IMR-90 (cell line): ENCODE results near the gene DRD4. TPM values are rescaled to one million over a fixed set of nuclear protein-coding genes. Genes with fewer than 3 reads are reported as not detected.

Source experiments
- ATAC-seq: fragments of 200-7000 bp; cut with Tn5 transposase; 2 replicates; pipeline ENCODE4 v1.9.1; 2020; ENCODE audit warnings: low read depth, mild to moderate bottlenecking, moderate library complexity
- BruUV-seq: library from RNA; stranded (reverse); fragments of 400-500 nt; replicated peaks from 2 replicates; lab custom pipeline; 2021; lab: Mats Ljungman, UMichigan
- CTCF ChIA-PET: fragments of 300-600 bp; formaldehyde crosslinking; extraction: SDS; loops from one replicate; lab custom pipeline; 2021; ENCODE audit warnings: antibody characterized with exemption; lab: Yijun Ruan, JAX
- POLR2A ChIA-PET: fragments of 300-600 bp; sonication (Branson Sonifier 250); formaldehyde crosslinking; loops from one replicate; lab custom pipeline; 2022; ENCODE audit warnings: antibody characterized with exemption; ENCODE audit not compliant: unreplicated experiment; lab: Charles Lee
- DNase-seq: peaks from one replicate; pipeline ENCODE4 v3.0.0; 2013
- H2AFZ ChIP-seq: replicated peaks from 2 replicates; pipeline ENCODE3; 2013; ENCODE audit warnings: low read length, mild to moderate bottlenecking; ENCODE audit not compliant: poor library complexity
- H2AK5ac ChIP-seq: 2 replicates; pipeline ENCODE4 v1.6.1; 2013; ENCODE audit warnings: low read depth, low read length, inconsistent platforms
- H2AK9ac ChIP-seq: replicated peaks from 2 replicates; pipeline ENCODE3; 2013; ENCODE audit warnings: mild to moderate bottlenecking, low read depth, low read length, moderate library complexity; ENCODE audit not compliant: poor library complexity
- H2BK120ac ChIP-seq: 2 replicates; pipeline ENCODE4 v1.6.1; 2013; ENCODE audit warnings: low read depth, low read length, inconsistent platforms
- H2BK15ac ChIP-seq: 3 replicates; pipeline ENCODE4 v1.6.1; 2013; ENCODE audit warnings: low read depth, low read length, inconsistent platforms
- H2BK20ac ChIP-seq: 2 replicates; pipeline ENCODE4 v1.6.1; 2013; ENCODE audit warnings: low read depth, mild to moderate bottlenecking, inconsistent platforms, low read length, moderate library complexity
- H2BK5ac ChIP-seq: 2 replicates; pipeline ENCODE4 v1.6.1; 2013; ENCODE audit warnings: mild to moderate bottlenecking, low read depth, low read length, inconsistent platforms; ENCODE audit not compliant: poor library complexity, severe bottlenecking
- H3K14ac ChIP-seq: replicated peaks from 2 replicates; pipeline ENCODE4 v1.6.1; 2013; ENCODE audit warnings: low read depth, low read length, inconsistent platforms
- H3K18ac ChIP-seq: 2 replicates; pipeline ENCODE4 v1.6.1; 2013; ENCODE audit warnings: low read depth, low read length, control low read depth
- H3K23ac ChIP-seq: 2 replicates; pipeline ENCODE4 v1.6.1; 2013; ENCODE audit warnings: low read depth, low read length, inconsistent platforms
- H3K27ac ChIP-seq: 2 replicates; pipeline ENCODE4 v1.5.1; 2013; ENCODE audit warnings: mild to moderate bottlenecking, control low read depth, low read length; ENCODE audit not compliant: insufficient read depth
- H3K27me3 ChIP-seq: 2 replicates; pipeline ENCODE4 v1.6.1; 2013; ENCODE audit warnings: low read length; ENCODE audit not compliant: control insufficient read depth, insufficient read depth
- H3K36me3 ChIP-seq: 2 replicates; pipeline ENCODE4 v1.6.1; 2013; ENCODE audit warnings: low read length, mixed read lengths; ENCODE audit not compliant: control insufficient read depth, insufficient read depth
- H3K4ac ChIP-seq: 2 replicates; pipeline ENCODE4 v1.6.1; 2013; ENCODE audit warnings: low read depth, low read length, inconsistent platforms
- H3K4me1 ChIP-seq: 2 replicates; pipeline ENCODE4 v1.6.1; 2013; ENCODE audit warnings: low read length, mixed read lengths; ENCODE audit not compliant: control insufficient read depth, insufficient read depth
- H3K4me2 ChIP-seq: 2 replicates; pipeline ENCODE4 v1.6.1; 2013; ENCODE audit warnings: low read depth, mild to moderate bottlenecking, control low read depth, low read length, moderate library complexity
- H3K4me3 ChIP-seq: 2 replicates; pipeline ENCODE4 v1.5.1; 2013; ENCODE audit warnings: low read depth, mild to moderate bottlenecking, control low read depth, low read length, moderate library complexity; ENCODE audit not compliant: insufficient read depth
- H3K56ac ChIP-seq: 2 replicates; pipeline ENCODE4 v1.6.1; 2013; ENCODE audit warnings: low read length, inconsistent platforms; ENCODE audit not compliant: insufficient read depth; ENCODE audit errors: extremely low read depth
- H3K79me1 ChIP-seq, 2 experiments: 2 replicates each; pipeline ENCODE4 v1.6.1; 2013; ENCODE audit warnings: low read length in 2 of 2, inconsistent platforms in 1 of 2, low read depth in 1 of 2
- H3K9ac ChIP-seq: 2 replicates; pipeline ENCODE4 v1.6.1; 2013; ENCODE audit warnings: low read depth, low read length, control low read depth
- H3K9me1 ChIP-seq: 2 replicates; pipeline ENCODE4 v1.6.1; 2013; ENCODE audit warnings: low read length, inconsistent platforms; ENCODE audit not compliant: insufficient read depth
- H3K9me3 ChIP-seq: 2 replicates; pipeline ENCODE4 v1.6.1; 2013; ENCODE audit warnings: low read length; ENCODE audit not compliant: control insufficient read depth, insufficient read depth
- H4K20me1 ChIP-seq: 2 replicates; pipeline ENCODE4 v1.6.1; 2013; ENCODE audit warnings: low read length, inconsistent platforms; ENCODE audit not compliant: insufficient read depth
- H4K5ac ChIP-seq: 2 replicates; pipeline ENCODE4 v1.6.1; 2013; ENCODE audit warnings: mild to moderate bottlenecking, low read depth, low read length, control low read depth
- H4K8ac ChIP-seq, 2 experiments: 2 replicates each; pipeline ENCODE4 v1.6.1; 2013; ENCODE audit warnings: low read depth in 2 of 2, low read length in 2 of 2, control low read depth in 1 of 2, inconsistent platforms in 1 of 2
- H4K91ac ChIP-seq: 2 replicates; pipeline ENCODE4 v1.6.1; 2013; ENCODE audit warnings: low read depth, low read length, inconsistent platforms; ENCODE audit not compliant: insufficient read depth
- CHD1 ChIP-seq: IDR thresholded peaks from 2 replicates; pipeline ENCODE4 v1.6.1; 2012; ENCODE audit warnings: low read depth, low read length, improper control_type of control experiment
- WGBS, 2 experiments: methylation state at CpG; one replicate each; pipeline versions ENCODE4 v1.1.5 to v1.1.7; 2013; ENCODE audit warnings: missing lambda C conversion rate in 2 of 2; ENCODE audit not compliant: insufficient read length in 1 of 2; ENCODE audit errors: extremely low coverage in 2 of 2; 5-methylcytosine and 5-hydroxymethylcytosine counted together
- dilution Hi-C: fragments of 300-500 bp; cut with HindIII; formaldehyde crosslinking; loops from one replicate; pipeline ENCODE4 v1.14.3; 2018; ENCODE audit warnings: low sequenced_read_pairs; ENCODE audit not compliant: unreplicated experiment
- in situ Hi-C: fragments of 300-500 bp; cut with MboI; formaldehyde crosslinking; loops from 3 replicates; pipeline ENCODE4 v1.14.3; 2019; ENCODE audit warnings: low sequenced_read_pairs, inconsistent platforms, mixed read lengths
- intact Hi-C: fragments of 100-400 bp; cut with micrococcal nuclease; formaldehyde crosslinking; loops from 2 replicates; pipeline ENCODE4 v1.10.0; 2022
- polyA plus RNA-seq, 3 experiments: library from polyadenylated mRNA; depleted of rRNA; stranded (reverse); fragments of >200 nt; gene quantifications; 2 replicates each; pipeline ENCODE4 v1.2.3, GENCODE V29; 2012; ENCODE audit warnings: low replicate concordance in 1 of 3
- total RNA-seq: library from RNA; depleted of rRNA; stranded (reverse); fragments of >200 nt; gene quantifications from 2 replicates; pipeline ENCODE4 v1.2.3, GENCODE V29; 2012

DRD4 gene
- total and polyA plus RNA-seq, 2 of the 4 experiments (the other 2 are of a cell fraction) = not detected

DNA sequence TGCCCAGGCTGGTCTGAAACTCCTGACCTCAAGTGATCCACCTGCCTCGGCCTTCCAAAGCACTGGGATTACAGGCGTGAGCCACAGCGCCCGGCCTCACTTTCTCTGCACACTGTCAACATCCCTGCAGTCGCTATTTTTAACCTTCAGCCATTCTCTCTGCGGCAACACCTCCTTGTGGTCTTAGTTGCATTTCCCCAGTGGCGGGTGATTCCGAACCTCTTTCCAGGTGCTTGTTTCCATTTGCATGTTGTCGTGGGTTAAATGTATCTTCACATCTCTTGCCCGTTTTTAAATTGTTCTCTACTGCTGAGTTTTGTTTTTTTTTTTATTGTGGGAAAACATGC is 7.9 kb upstream of the DRD4 start:
- Histone ChIP-seq H2BK20ac (no peak overlapping the region), H2BK15ac (no peak overlapping the region), H3K9me1 (peaks cover 5% of the 10 kb centered on the region; the same call in 1 of the 2 replicates), H3K4me2 (no peak overlapping the region), H3K9ac (no peak overlapping the region), H3K79me1 (no peaks in the 10 kb centered on the region), H3K4me1 (peaks cover 4% of the 10 kb centered on the region; the same call in 1 of the 2 replicates), H3K27ac (no peak overlapping the region), H3K23ac (no peak overlapping the region), H3K18ac (no peak overlapping the region), H4K91ac (no peak overlapping the region), H3K14ac (no peak overlapping the region), H2AFZ (no peak overlapping the region), H2AK5ac (no peak overlapping the region), H3K56ac (no peak overlapping the region), H3K9me3 (no peaks in the 10 kb centered on the region), H4K5ac (no peak overlapping the region), H4K20me1 (peaks cover 6% of the 10 kb centered on the region; the same call in 1 of the 2 replicates), H3K4ac (no peak overlapping the region), H2AK9ac (no peak overlapping the region), H2BK5ac (no peak overlapping the region), H3K4me3 (no peak overlapping the region), H3K36me3 (no peaks in the 10 kb centered on the region; the same call in none of the 2 replicates), H2BK120ac (no peak overlapping the region), H3K27me3 (peaks cover 2% of the 10 kb centered on the region; the same call in 1 of the 2 replicates), H4K8ac (no peak overlapping the region)
- ChIA-PET POLR2A (no interaction called here), CTCF (no interaction called here)
- TF ChIP-seq CHD1 = no peak
- no TSS peak for BruUV-seq
- no peak for ATAC-seq
- in situ Hi-C loops (no loop called here), intact Hi-C loops (no loop called here), dilution Hi-C loops (no loop called here)
- 83% methylated on average over 1 of the region's 10 CpGs; no CpG with 5 or more reads in 1 of the 2 experiments for WGBS, 2 experiments
- no peak for DNase-seq
